ENCODE data around the gene CD300LB.
"Not testable (repeated sequence)": the region's sequence is repeated elsewhere in the genome, so short reads cannot be mapped to it uniquely, and the experiment has no call there.

The CD300LB gene

DNA sequence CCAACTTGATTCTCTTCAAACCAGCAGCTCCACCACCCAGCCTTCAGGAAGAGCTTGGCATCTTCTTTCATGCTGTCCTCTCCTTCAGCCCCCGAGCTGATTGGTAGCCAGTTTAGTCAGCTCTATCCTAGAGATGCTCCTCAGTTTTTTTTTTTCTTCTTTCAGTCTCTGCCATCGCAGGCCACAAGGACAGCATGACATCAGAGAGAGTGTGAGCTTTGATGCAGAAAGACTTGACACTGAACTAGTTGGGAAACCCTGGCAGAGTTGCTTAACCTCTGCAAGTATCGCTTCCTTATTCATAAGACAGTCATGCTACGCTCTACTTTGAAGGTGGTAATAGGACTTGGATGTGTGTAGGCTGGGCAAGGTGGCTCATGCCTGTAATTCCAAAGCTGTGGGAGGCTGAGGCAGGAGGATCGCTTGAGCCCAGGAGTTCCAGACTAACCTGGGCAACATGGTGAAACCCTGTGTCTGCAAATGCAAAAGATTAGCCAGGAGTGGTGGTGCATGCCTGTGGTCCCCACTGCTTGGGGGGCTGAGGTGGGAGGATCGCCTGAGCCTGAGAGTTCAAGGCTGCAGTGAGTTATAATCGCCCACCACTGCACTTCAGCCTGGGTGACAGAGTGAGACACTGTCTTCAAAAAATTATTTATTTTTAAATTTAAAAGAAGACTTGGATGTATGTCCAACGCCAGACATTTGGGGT lies 2.6 kb downstream of the CD300LB start:
- DNase-seq (ENCODE audit: low read depth, low spot score): no peak
- no peak overlapping the region for H3K4me3 ChIP-seq (ENCODE audit: low read length)

DNA sequence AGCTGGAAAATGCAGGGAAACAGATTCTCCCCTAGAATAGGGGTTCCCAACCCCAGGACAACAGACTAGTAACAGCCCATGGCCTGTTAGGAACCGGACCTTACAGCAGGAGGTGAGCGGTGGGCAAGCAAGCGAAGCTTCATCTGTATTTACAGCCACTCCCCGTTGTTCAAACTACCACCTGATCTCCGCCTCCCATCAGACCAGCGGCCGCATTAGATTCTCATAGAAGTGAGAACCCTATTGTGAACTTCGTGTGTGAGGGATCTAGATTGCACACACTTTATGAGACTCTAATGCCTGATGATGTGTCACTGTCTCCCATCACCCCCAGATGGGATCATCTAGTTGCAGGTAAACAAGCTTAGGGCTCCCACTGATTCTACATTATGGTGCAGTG lies 3.5 kb downstream of the CD300LB start:
- DNase-seq (ENCODE audit: low read depth, low spot score): no peak
- H3K4me3 ChIP-seq (ENCODE audit: low read length): no peak overlapping the region

DNA sequence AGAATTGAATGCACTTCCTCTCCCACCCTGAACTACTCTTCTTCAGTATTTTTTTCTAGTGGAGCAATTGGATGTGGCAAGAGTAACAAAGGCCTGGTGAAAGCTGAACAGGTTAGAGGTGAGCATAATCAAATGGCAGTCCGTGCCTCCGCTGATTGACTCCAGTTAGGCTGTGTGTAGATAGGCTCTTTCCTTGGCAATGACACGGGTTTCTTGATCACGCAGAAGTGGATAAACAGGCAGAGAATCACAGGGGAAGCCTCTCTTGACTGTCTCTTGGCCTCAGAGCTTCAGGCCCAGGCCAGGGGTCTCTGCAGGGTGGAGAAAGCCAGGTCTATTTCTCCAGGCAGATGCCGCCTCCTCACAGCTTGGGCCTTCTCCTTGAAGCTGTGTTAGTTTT lies 4.2 kb downstream of the CD300LB start:
- DNase-seq (ENCODE audit: low read depth, low spot score): no peak
- H3K4me3 ChIP-seq (ENCODE audit: low read length): no peak overlapping the region

DNA sequence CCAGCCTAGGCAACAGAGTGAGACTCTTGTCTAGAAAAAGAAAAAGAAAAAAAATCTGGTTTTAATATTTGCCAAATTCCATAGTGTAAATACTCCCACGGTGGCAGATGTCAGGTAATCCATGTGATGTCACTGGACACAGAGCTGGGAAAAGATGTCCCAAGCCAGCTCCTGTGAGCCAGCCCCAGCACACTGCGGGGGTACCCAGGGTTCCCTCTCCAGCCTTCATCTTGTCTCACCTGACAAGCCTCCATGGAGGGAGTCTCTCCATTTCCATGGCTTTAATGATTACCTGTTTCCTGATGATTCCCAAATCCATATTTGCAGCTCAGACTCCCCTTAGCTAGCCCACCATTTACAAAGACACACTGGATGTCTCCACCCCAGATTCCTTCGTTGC lies 4.6 kb downstream of the CD300LB start:
- no peak for DNase-seq (ENCODE audit: low read depth, low spot score)
- H3K4me3 ChIP-seq (ENCODE audit: low read length): no peak overlapping the region

DNA sequence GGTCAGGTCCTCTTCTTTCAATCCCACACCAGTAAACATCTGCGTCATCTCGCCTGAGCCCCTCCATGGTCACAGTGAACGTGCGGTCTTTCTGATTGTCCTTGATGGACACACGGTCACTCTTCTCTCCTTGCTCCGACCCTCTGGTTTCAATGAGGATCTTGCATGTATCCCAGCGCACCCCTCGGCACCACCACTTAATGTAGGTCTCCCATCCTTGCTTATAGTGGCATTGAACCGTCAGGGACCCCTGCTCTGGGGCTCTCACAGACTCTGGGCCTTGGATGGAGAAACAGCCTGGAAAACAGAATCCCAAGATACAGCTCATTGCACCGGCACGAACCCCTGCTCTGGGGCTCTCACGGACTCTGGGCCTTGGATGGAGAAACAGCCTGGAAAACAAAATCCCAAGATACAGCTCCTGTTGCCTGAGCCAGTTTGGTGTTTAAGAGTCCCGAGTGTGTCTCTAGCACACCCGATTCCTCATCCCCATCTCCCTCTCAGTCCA lies 5.4 kb downstream of the CD300LB start:
- no peak for DNase-seq (ENCODE audit: low read depth, low spot score)
- H3K4me3 ChIP-seq (ENCODE audit: low read length): no peak overlapping the region

DNA sequence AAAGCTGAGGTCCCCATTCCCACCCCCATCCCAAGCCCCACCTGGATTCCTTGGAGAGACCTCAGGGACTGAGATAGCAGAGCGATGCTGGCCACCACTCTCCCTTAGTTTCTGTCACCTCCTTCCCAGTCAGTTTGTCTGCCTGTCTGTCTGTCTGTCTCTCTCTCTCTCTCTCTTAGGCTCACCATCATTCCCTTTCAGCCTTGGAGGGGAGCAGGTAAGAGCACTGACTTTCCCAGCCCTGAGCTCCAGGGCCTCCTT lies 5.9 kb downstream of the CD300LB start:
- DNase-seq (ENCODE audit: low read depth, low spot score): no peak
- no peak overlapping the region for H3K4me3 ChIP-seq (ENCODE audit: low read length)

DNA sequence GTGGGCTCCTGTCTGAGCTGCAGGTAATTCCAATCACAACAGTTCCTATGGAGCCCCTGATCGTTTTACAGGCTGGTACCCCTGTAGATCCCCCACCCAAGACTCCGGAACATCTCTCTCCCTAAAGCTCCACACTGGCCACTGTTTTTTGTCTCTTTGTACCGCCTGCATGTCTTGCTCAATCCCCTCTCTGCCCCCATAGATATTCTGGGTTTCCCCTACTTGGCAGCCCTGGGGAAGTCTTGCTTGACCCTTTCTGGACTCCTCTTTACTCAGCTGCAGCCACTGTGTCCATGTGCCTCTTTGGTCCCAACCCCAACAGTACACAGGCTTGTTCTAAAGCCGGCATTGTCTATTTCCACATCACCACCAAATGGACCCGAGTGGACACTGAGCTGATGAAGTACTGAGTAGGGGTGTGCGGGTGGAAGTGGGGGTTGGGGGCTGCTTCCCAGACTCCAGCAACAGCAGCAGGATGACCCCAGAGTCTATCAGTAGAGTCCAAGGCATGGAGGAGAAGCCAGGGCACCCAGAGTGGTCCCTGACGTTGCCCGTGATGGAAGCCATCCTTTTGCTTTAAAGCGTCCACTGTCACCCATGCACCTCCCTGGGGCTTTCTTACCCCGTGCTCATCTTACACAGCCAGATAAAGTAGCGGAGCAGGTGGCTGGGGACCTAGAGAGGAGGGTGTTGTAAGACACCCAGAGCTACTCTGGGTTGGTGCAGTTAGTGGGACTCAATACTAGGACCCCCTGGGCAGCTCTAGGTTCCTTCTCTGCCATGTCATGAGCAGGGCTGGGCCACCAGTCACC lies 6.4 kb downstream of the CD300LB start:
- H3K4me3 ChIP-seq (ENCODE audit: low read length): no peak overlapping the region
- no peak for DNase-seq (ENCODE audit: low read depth, low spot score)

DNA sequence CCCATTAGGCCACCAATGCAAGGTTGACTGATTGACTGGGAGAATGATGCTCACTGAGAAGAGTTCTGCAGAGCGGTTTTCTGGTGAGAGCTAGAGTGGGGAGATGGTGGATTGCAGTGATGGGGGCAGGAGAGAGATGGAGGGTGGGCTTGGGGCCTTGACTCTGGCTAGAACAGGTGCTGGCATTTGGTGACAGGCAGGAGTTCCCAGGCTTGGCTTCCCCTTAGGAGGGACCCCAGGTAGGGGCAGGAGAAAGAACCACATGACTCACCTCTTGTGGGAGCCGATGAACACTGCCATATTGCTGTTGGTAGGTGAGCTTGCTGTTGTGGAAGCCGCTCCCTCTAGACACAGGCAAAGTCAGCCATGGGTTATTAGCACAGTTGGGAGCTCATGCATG lies 8.0 kb downstream of the CD300LB start:
- no peak overlapping the region for H3K4me3 ChIP-seq (ENCODE audit: low read length)

DNA sequence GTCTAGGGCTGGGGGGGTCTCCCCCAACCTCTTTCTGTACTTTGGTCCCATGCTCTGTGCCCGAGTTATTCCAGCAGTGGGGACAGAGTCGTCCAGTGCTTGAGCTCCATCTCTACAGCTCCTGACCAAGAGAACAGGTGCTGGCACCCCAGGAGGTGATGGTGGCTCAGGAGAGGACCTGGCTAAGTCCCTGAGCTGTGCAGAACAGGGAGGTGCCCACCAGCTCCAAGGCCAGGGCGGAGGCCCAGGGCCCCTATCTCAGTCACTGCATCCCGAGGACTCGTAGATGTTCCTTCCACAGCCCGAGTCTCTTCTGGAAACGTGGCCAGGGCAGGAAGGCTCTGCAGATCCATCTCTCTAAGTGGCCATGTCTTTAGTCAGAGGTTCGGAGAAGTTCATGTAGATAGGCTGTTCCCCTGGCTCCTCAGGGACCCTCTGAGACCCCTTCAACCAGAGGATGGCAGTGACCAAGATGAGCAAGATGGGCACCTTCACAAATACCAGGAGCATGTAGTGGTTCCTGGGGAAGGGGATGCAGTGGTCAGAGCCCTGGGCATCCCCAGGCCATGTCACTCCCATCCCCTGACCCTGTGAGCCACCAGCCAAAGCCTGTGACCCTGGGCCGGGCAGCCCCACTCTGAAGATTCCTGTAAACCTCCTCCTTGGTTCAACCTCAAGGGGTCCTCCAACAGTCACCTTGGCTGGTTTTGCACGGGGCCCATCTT lies 8.7 kb downstream of the CD300LB start:
- DNase-seq (ENCODE audit: low read depth, low spot score): no peak
- no peak overlapping the region for H3K4me3 ChIP-seq (ENCODE audit: low read length)

More for the DNA sequence above, 8.0 kb downstream of the CD300LB start:
- no peak for DNase-seq (ENCODE audit: low read depth, low spot score)

DNA sequence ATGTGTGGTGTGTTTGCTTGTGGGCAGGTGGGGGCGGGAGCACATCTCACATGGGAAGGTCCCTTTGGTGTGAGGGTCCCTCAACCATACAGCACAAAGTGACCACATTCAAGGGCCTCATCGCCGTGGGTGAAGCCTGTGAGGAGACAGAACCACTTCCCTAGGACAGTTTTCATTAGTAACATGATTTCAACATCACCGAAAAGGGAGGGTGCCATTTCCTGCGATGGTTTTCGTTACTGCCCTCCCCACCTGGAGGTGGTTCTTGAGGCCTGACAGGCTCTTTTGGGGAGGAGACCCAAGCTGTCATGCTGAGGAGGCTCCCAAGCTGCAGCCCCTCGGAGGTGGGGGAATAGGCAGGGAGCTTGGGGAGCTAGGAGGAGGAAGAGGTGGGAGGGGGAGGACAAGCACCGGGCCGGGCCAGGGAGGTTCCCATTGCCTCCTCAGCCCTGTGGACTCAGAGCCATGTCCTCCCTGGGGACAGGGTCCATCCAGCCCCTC lies 9.5 kb downstream of the CD300LB start:
- DNase-seq (ENCODE audit: low read depth, low spot score): no peak
- no peak overlapping the region for H3K4me3 ChIP-seq (ENCODE audit: low read length)

DNA sequence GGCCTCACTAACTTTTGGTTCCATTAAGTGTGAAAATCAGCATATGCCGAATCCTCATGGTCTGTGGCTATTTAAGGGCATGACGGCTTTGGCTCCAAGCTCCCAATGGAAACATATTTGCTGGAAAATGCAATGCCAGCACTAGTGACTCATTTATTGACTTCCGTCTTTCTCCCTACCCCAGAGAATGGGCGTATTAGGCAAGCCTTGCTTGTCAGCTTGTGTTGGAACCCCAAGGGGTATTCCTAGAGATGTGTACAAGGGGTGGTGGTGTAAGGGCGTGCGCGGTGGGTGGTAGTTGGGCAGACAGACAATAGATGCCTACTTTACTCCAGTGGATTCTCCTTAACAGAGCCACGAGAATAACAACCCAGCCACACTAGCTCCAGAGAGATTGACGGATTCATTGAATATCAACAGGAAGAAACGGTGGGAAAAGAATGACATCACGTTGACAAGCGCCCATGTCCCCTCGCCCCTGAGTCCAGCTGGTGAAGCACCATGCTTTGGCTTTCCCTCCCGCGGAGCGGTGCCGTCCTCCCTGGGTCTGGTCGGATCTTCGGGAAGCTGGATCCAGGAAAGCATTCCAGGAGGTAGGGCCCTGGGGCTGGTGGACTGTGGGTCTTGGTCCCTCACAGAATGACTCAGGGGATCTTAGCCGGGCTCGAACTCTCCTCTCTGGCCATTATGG lies 10.3 kb downstream of the CD300LB start:
- DNase-seq (ENCODE audit: low read depth, low spot score): no peak
- H3K4me3 ChIP-seq (ENCODE audit: low read length): no peak overlapping the region

DNA sequence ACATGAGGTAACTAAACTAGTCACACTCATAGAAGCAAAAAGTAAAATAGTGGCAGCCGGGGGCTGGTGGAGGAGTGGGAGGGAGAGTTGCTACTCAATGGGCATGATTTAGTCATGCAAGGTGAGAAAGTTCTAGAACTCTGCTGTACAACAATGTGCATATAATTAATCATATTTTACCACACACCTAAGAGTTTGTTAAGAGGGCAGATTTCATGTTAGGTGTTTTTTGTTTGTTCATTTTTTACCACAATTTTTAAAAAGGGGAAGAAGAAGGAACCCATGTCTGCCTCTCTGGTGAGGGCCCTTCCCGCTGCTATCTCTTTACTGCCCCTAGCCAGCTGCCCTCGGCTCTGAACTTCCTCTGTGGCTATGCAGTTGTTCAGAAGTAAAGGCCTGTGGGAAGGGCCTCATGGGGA lies 11.2 kb downstream of the CD300LB start:
- DNase-seq (ENCODE audit: low read depth, low spot score): no peak
- no peak overlapping the region for H3K4me3 ChIP-seq (ENCODE audit: low read length)

DNA sequence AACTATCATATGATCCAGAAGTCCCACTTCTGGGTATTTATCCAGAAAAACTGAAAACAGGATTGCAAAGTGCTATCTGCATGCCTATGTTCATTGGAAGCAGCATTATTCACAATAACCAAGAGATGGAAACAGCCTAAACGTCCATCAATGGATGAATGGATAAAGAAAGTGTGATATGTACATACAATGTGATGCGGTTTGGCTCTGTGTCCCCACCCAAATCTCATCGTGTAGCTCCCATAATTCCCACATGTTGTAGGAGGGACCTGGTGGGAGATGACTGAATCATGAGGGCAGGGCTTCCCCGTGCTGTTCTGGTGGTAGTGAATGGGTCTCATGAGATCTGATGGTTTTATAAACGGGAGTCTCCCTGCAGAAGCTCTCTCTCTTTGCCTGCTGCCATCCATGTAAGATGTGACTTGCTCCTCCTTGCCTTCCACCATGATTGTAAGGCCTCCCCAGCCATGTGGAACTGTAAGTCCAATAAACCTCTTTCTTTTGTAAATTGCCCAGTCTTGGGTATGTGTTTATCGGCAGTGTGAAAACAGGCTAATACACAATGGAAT lies 12.8 kb downstream of the CD300LB start:
- DNase-seq (ENCODE audit: low read depth, low spot score); H3K4me3 ChIP-seq (ENCODE audit: low read length): not testable (repeated sequence)

DNA sequence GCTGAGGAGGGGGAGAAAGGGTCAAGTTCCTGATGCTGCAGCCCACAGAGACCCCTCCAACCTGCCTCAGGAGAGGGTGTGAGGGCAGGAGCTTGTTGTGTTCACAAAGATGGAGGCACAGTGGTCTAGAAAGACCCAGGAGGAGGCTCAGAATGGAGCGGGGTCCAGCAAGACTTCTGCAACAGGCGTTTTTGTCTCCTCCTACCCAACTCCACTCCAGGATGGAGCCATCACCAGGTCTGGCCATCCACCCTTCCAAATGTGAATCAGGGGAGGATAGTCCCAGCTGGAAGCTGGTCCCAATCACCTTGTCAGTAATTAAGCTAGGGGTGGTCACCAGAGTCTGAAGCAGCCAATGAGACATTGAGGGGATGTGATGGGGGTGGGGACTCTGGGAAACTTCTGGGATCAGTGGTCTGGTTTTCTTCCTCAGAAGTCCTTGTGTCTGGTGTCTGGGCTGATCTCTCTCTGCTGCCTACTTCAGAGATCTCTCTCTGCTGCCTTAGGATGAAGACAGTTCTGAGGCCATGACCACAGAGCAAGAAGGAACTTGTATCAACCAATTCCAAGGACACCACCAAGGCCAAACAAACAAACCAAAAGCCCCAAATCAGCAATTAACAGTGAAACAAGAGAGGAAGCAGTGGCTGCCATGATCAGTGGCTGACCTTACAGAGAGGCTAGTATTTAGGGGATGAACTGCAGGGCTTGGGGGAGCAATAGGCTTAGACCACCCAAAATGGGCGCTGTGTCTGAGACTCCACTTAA lies 14.5 kb downstream of the CD300LB start:
- no peak for DNase-seq (ENCODE audit: low read depth, low spot score)

DNA sequence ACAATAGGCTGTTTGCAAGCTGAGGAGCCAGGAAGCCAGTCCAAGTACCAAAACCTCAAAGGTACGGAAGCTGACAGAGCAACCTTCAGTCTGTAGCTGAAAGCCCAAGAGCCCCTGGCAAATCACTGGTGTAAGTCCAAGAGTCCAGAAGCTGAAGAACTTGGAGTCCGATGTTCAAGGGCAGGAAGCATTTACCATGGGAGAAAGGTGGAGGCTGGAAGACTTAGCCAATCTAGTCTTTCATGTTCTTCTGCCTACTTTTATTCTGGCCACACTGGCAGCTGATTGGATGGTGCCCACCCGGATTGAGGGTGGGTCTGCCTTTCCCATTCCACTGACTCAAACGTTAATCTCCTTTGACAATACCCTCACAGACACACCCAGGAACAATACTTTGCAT lies 15.3 kb downstream of the CD300LB start:
- no peak overlapping the region for H3K4me3 ChIP-seq (ENCODE audit: low read length)
- no peak for DNase-seq (ENCODE audit: low read depth, low spot score)

More for the DNA sequence above, 14.5 kb downstream of the CD300LB start:
- no peak overlapping the region for H3K4me3 ChIP-seq (ENCODE audit: low read length)

DNA sequence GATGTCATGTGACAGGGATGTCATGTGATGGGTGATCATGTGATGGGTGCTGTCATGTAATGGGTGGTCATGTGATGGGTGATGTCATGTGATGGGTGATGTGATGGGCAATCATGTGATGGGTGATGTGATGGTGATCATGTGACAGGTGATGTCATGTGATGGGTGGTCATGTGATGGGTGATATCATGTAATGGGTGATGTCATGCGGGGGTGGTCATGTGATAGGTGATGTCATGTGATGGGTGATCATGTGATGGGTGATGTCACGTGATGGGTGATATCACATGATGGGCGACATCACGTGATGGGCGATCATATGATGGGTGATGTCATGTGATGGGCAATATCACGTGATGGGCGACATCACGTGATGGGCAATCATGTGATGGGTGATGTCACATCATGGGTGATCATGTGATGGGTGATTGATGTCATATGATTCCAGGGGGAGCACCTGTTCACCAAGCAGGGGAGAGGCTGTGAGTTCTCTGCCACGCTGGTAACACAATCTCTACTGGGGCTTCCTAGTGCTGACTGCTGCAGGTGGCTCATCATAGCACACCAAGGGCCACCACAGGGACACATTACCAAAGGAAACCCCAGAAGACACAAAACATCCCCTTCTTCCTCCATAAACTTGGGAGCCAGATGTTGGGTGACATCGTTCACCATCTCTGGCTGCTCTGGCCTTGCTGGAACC lies 16.5 kb downstream of the CD300LB start:
- DNase-seq (ENCODE audit: low read depth, low spot score): no peak
- no peak overlapping the region for H3K4me3 ChIP-seq (ENCODE audit: low read length)

DNA sequence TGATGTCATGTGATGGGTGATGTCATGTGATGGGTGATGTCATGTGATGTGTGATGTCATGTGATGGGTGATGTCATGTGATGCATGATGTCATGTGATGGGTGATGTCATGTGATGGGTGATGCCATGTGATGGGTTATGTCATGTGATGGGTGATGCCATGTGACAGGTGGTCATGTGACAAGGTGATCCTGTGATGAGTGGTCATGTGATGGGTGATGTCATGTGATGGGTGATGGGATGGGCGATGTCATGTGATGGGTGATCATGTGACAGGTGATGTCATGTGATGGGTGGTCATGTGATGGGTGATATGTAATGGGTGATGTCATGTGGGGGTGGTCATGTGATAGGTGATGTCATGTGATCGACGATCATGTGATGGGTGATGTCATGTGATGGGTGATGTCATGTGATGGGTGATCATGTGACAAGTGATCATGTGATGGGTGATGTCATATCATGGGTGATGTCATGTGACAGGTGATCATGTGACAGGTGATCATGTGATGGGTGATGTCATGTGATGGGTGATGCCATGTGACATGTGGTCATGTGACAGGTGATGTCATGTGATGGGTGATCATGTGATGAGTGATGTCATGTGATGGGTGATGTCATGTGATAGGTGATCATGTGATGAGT lies 17.2 kb downstream of the CD300LB start:
- H3K4me3 ChIP-seq (ENCODE audit: low read length): no peak overlapping the region
- DNase-seq (ENCODE audit: low read depth, low spot score): peak; percentile 76
